ENCODE results near the gene SLC44A2.
A peak's percentile ranks its signal among the peaks of the same experiment; 100 is the strongest.

SLC44A2 gene

GRCh38 chr19:10651851-10652250 lies 26.5 kb downstream of the SLC44A2 start:
- TF ChIP-seq CTCF (conservative IDR thresholded peaks at IDR 0.05) = no peak
- no peak overlapping the region for H3K27ac ChIP-seq

- H3K27ac ChIP-seq = peak overlapping the region; percentile 95
- TF ChIP-seq CTCF (conservative IDR thresholded peaks at IDR 0.05) = no peak
Measured at GRCh38 chr19:10653482-10653731, 28.1 kb downstream of the SLC44A2 start.

- TF ChIP-seq CTCF (conservative IDR thresholded peaks at IDR 0.05) = no peak
Measured at GRCh38 chr19:10653732-10654609, 28.6 kb downstream of the SLC44A2 start, which contains the start of gene ILF3. Gene ILF3 (plus strand): TSS chr19:10654346. CDS start chr19:10670606, 16,260 bp downstream.

GRCh38 chr19:10654610-10655456 lies 29.5 kb downstream of the SLC44A2 start:
- no peak for TF ChIP-seq CTCF (conservative IDR thresholded peaks at IDR 0.05)
- H3K27ac ChIP-seq = peak overlapping the region; percentile 95

More at GRCh38 chr19:10653732-10654609, 28.6 kb downstream of the SLC44A2 start, which contains the start of gene ILF3:
- H3K27ac ChIP-seq = peak within 1 kb of the TSS; percentile 95

GRCh38 chr19:10655457-10656312 lies 30.3 kb downstream of the SLC44A2 start:
- TF ChIP-seq CTCF (conservative IDR thresholded peaks at IDR 0.05) = 0 out of 2 replicates have a peak, but pooled peaks have one; percentile 10
- H3K27ac ChIP-seq = peak overlapping the region; percentile 95

- TF ChIP-seq CTCF (conservative IDR thresholded peaks at IDR 0.05) = no peak
- no peak overlapping the region for H3K27ac ChIP-seq
Measured at GRCh38 chr19:10660346-10660745, 35.0 kb downstream of the SLC44A2 start.

Data from VCaP (cell line).